OCI-LY7 (cell line): ENCODE results near the gene NCAPG. TPM values are rescaled to one million over a fixed set of nuclear protein-coding genes. Genes with fewer than 3 reads are reported as not detected.
"Not testable (repeated sequence)": the region's sequence is repeated elsewhere in the genome, so short reads cannot be mapped to it uniquely, and the experiment has no call there.

Experiments used
- BruUV-seq: library from RNA; stranded (reverse); fragments of 400-500 nt; replicated peaks from 2 replicates; lab custom pipeline; 2021; lab: Mats Ljungman, UMichigan
- CTCF ChIA-PET: fragments of 300-600 bp; sonication (Branson Sonifier 250); formaldehyde crosslinking; loops from one replicate; lab custom pipeline; 2022; ENCODE audit warnings: antibody characterized with exemption; ENCODE audit not compliant: unreplicated experiment; lab: Charles Lee
- POLR2A ChIA-PET: fragments of 300-600 bp; sonication (Branson Sonifier 250); formaldehyde crosslinking; loops from one replicate; lab custom pipeline; 2022; ENCODE audit warnings: antibody characterized with exemption; lab: Charles Lee
- DNase-seq: peaks from one replicate; pipeline ENCODE4 v3.0.0-alpha.2; 2015; ENCODE audit warnings: low spot score
- H2AFZ ChIP-seq: fragments of 200-600 bp; sonication (generic), shearing (Covaris generic); 2 replicates; pipeline ENCODE4 v1.6.1; 2014; ENCODE audit warnings: mild to moderate bottlenecking, antibody characterized with exemption, low read length, moderate library complexity
- H3K27ac ChIP-seq: fragments of 200-600 bp; sonication (generic); 2 replicates; pipeline ENCODE4 v1.5.1; 2014; ENCODE audit warnings: mixed run types, low read depth, mild to moderate bottlenecking, moderate library complexity, low read length, inconsistent platforms; ENCODE audit not compliant: poor library complexity, severe bottlenecking
- H3K36me3 ChIP-seq: fragments of 200-600 bp; sonication (generic); 2 replicates; pipeline ENCODE4 v1.6.1; 2014; ENCODE audit warnings: mild to moderate bottlenecking, antibody characterized with exemption, low read length, moderate library complexity, mixed read lengths; ENCODE audit not compliant: insufficient read depth
- H3K4me1 ChIP-seq: fragments of 200-600 bp; sonication (generic); 2 replicates; pipeline ENCODE4 v1.5.1; 2014; ENCODE audit warnings: mild to moderate bottlenecking, low read length; ENCODE audit not compliant: insufficient read depth, poor library complexity, severe bottlenecking
- H3K4me2 ChIP-seq: fragments of 200-600 bp; sonication (generic); 2 replicates; pipeline ENCODE4 v1.6.1; 2014; ENCODE audit warnings: mild to moderate bottlenecking, low read length
- H3K4me3 ChIP-seq: fragments of 200-600 bp; sonication (generic); 2 replicates; pipeline ENCODE4 v1.5.1; 2014; ENCODE audit warnings: mild to moderate bottlenecking, low read depth, low read length; ENCODE audit not compliant: poor library complexity, severe bottlenecking
- H3K79me2 ChIP-seq: fragments of 200-600 bp; sonication (generic); 2 replicates; pipeline ENCODE4 v1.6.1; 2016; ENCODE audit warnings: low read depth, mild to moderate bottlenecking, low read length, moderate library complexity, mixed read lengths; ENCODE audit not compliant: insufficient read depth
- H3K9me2 ChIP-seq: fragments of 200-600 bp; sonication (generic); 2 replicates; pipeline ENCODE4 v1.6.1; 2016; ENCODE audit warnings: mild to moderate bottlenecking, low read length, mixed read lengths; ENCODE audit not compliant: insufficient read depth
- H3K9me3 ChIP-seq: fragments of 200-600 bp; sonication (generic); 2 replicates; pipeline ENCODE4 v1.6.1; 2014; ENCODE audit warnings: mild to moderate bottlenecking, mixed run types, low read length, mixed read lengths
- H4K20me1 ChIP-seq: fragments of 200-600 bp; sonication (generic); 2 replicates; pipeline ENCODE4 v1.6.1; 2014; ENCODE audit warnings: mild to moderate bottlenecking, antibody characterized with exemption, low read length, moderate library complexity, mixed read lengths; ENCODE audit not compliant: insufficient read depth
- CTCF ChIP-seq: fragments of 200-600 bp; sonication (generic); conservative IDR thresholded peaks from 2 replicates; pipeline ENCODE4 v1.5.1; 2014; ENCODE audit warnings: mild to moderate bottlenecking, antibody characterized with exemption, low read length, moderate library complexity, mixed read lengths
- EZH2phosphoT487 ChIP-seq: fragments of 200-600 bp; sonication (generic); IDR thresholded peaks from 2 replicates; pipeline ENCODE4 v1.6.1; 2018; ENCODE audit warnings: low read depth, borderline replicate concordance, mild to moderate bottlenecking, mixed run types, antibody characterized with exemption, low read length, moderate library complexity, mixed read lengths
- intact Hi-C: fragments of 100-400 bp; cut with micrococcal nuclease; formaldehyde crosslinking; loops from one replicate; pipeline ENCODE4 v1.10.0; 2022; ENCODE audit not compliant: unreplicated experiment
- total RNA-seq, 2 experiments: library from RNA; depleted of rRNA in 1 of 2; stranded (reverse); fragments of >200 nt in 1 of 2; shearing (Covaris generic) in 1 of 2; gene quantifications; 2 replicates each; pipeline ENCODE4 v1.2.3, GENCODE V29; 2014 to 2022

NCAPG gene
- total RNA-seq, 2 experiments from 2014 or later = 57.5 to 95.4 TPM

GRCh38 chr4:17823871-17824669, 13.3 kb downstream of the NCAPG start:
- Histone ChIP-seq H3K36me3 (peaks cover 99% of the 10 kb centered on the region), H2AFZ (no peak overlapping the region), H3K9me2 (no peaks in the 10 kb centered on the region), H3K27ac (no peak overlapping the region), H3K79me2 (peaks cover 76% of the 10 kb centered on the region), H3K4me2 (no peak overlapping the region), H4K20me1 (no peaks in the 10 kb centered on the region), H3K4me3 (no peak overlapping the region), H3K9me3 (no peaks in the 10 kb centered on the region), H3K4me1 (no peaks in the 10 kb centered on the region)
- CTCF ChIA-PET = no interaction called here
- DNase-seq = no peak
- POLR2A ChIA-PET = interaction anchor here (1.9 kb wide), 1 partner anchor 19 kb away, joined by 7 read pairs; no protein-coding TSS in a partner anchor
- intact Hi-C loops = no loop called here
- BruUV-seq = no TSS peak
- TF ChIP-seq CTCF = no peak
- no peak for TF ChIP-seq EZH2phosphoT487

GRCh38 chr4:17846266-17846665, 35.5 kb downstream of the NCAPG start:
- no peaks in the 10 kb centered on the region for H3K9me2 ChIP-seq
- no peaks in the 10 kb centered on the region for H3K79me2 ChIP-seq
- ChIA-PET CTCF (no interaction called here), POLR2A (interaction anchor here (1.0 kb wide), 1 partner anchor 13 kb away, joined by 3 read pairs; no protein-coding TSS in a partner anchor)
- no peak overlapping the region for H3K4me3 ChIP-seq
- no peaks in the 10 kb centered on the region for H3K9me3 ChIP-seq
- no TSS peak for BruUV-seq
- H2AFZ ChIP-seq = no peak overlapping the region
- peaks cover 71% of the 10 kb centered on the region for H3K36me3 ChIP-seq
- intact Hi-C loops = no loop called here
- TF ChIP-seq CTCF (no peak), EZH2phosphoT487 (no peak)
- no peak for DNase-seq
- H3K4me1 ChIP-seq = no peaks in the 10 kb centered on the region
- no peak overlapping the region for H3K4me2 ChIP-seq
- no peaks in the 10 kb centered on the region for H4K20me1 ChIP-seq
- no peak overlapping the region for H3K27ac ChIP-seq

GRCh38 chr4:17850295-17850694, 39.5 kb downstream of the NCAPG start:
- H4K20me1 ChIP-seq, POLR2A ChIA-PET, H3K4me1 ChIP-seq, H2AFZ ChIP-seq, BruUV-seq, H3K9me3 ChIP-seq, DNase-seq, intact Hi-C loops, H3K9me2 ChIP-seq, H3K79me2 ChIP-seq, H3K4me2 ChIP-seq, H3K27ac ChIP-seq, H3K4me3 ChIP-seq, CTCF ChIA-PET: not testable (repeated sequence)
- peaks cover 31% of the 10 kb centered on the region for H3K36me3 ChIP-seq
